A549 (cell line): ENCODE results near the gene PDZD7. TPM values are rescaled to one million over a fixed set of nuclear protein-coding genes. Genes with fewer than 3 reads are reported as not detected.

Experiments
- ATAC-seq, 2 experiments: fragments of 200-7000 bp in 1 of 2; fragments of >200 bp in 1 of 2; cut with Nextera tagmentation in 1 of 2; cut with Tn5 transposase in 1 of 2; 3 replicates each; pipeline versions ENCODE4 v1.8.0 to v1.9.1; 2018 to 2020; ENCODE audit warnings: mild to moderate bottlenecking in 1 of 2, moderate library complexity in 1 of 2
- CTCF ChIA-PET: fragments of 300-600 bp; sonication (Branson Sonifier 250); formaldehyde crosslinking; extraction: SDS; loops from one replicate; lab custom pipeline; 2021; ENCODE audit warnings: antibody characterized with exemption, inconsistent platforms; lab: Yijun Ruan, JAX
- POLR2A ChIA-PET: fragments of 350-600 bp; formaldehyde crosslinking; extraction: SDS; loops from one replicate; lab custom pipeline; 2021; ENCODE audit warnings: antibody characterized with exemption, inconsistent platforms; lab: Yijun Ruan, JAX
- DNase-seq, 2 experiments: peaks; one replicate each; pipeline versions ENCODE4 v3.0.0 to v3.0.0-alpha.2; 2011 to 2016; ENCODE audit warnings: low read depth in 1 of 2, low spot score in 1 of 2
- FAIRE-seq: peaks from 2 replicates; lab custom pipeline; 2011; peaks lifted over from hg19 to GRCh38; lab: Jason Lieb, UNC
- H3K27ac ChIP-seq, 2 experiments: fragments of >200 bp; sonication (Bioruptor Twin); formaldehyde crosslinking; 3 replicates each; pipeline ENCODE4 v1.5.1; 2016 to 2017
- H3K4me1 ChIP-seq: fragments of >200 bp; sonication (Bioruptor Twin); formaldehyde crosslinking; 3 replicates; pipeline ENCODE4 v1.6.1; 2016
- H3K4me2 ChIP-seq: fragments of >200 bp; sonication (Bioruptor Twin); formaldehyde crosslinking; 3 replicates; pipeline ENCODE4 v1.6.1; 2016
- H3K4me3 ChIP-seq: fragments of >200 bp; sonication (Bioruptor Twin); formaldehyde crosslinking; 3 replicates; pipeline ENCODE4 v1.5.1; 2016
- H3K9me3 ChIP-seq: fragments of >200 bp; sonication (Bioruptor Twin); formaldehyde crosslinking; 3 replicates; pipeline ENCODE4 v1.6.1; 2016
- ATOH8 ChIP-seq: fragments of 250-450 bp; sonication (Bioruptor Pico); IDR thresholded peaks from 2 replicates; pipeline ENCODE4 v1.5.0; 2020; ENCODE audit warnings: low read depth, mild to moderate bottlenecking, moderate library complexity
- BHLHE40 ChIP-seq: IDR thresholded peaks from 2 replicates; pipeline ENCODE4 v1.6.1; 2012; ENCODE audit warnings: low read depth, low read length, inconsistent platforms
- CBX2 ChIP-seq: fragments of 200-600 bp; sonication (generic); IDR thresholded peaks from 2 replicates; pipeline ENCODE4 v1.6.1; 2016; ENCODE audit warnings: low read depth, mild to moderate bottlenecking, borderline replicate concordance
- CBX8 ChIP-seq: fragments of 200-600 bp; sonication (generic); IDR thresholded peaks from 2 replicates; pipeline ENCODE4 v1.6.1; 2016
- CEBPB ChIP-seq, 2 experiments: fragments of >200 bp in 1 of 2; sonication (Bioruptor Twin) in 1 of 2; formaldehyde crosslinking in 1 of 2; IDR thresholded peaks; 2 replicates each; pipeline ENCODE4 v1.6.1; 2012 to 2016
- CHD4 ChIP-seq: fragments of 200-600 bp; sonication (generic); IDR thresholded peaks from 2 replicates; pipeline ENCODE4 v1.6.1; 2016; ENCODE audit warnings: antibody characterized with exemption, mild to moderate bottlenecking, borderline replicate concordance
- EHF ChIP-seq: fragments of 250-450 bp; sonication (Bioruptor Pico); IDR thresholded peaks from 2 replicates; pipeline ENCODE4 v1.5.0; 2020; ENCODE audit warnings: mild to moderate bottlenecking
- FOSB ChIP-seq: fragments of 250-450 bp; sonication (Bioruptor Pico); IDR thresholded peaks from 2 replicates; pipeline ENCODE4 v1.5.0; 2020; ENCODE audit warnings: mild to moderate bottlenecking, moderate library complexity
- FOSL2 ChIP-seq, 2 experiments: fragments of 450-650 bp in 1 of 2; fragments of >200 bp in 1 of 2; sonication (Bioruptor Twin) in 1 of 2; formaldehyde crosslinking; IDR thresholded peaks; 2 replicates each; pipeline versions ENCODE4 v1.5.0 to v1.6.1; 2016 to 2020; ENCODE audit warnings: mild to moderate bottlenecking in 1 of 2, moderate library complexity in 1 of 2
- FOXS1 ChIP-seq: fragments of 250-450 bp; sonication (Bioruptor Pico); IDR thresholded peaks from 2 replicates; pipeline ENCODE4 v1.5.0; 2020; ENCODE audit warnings: mild to moderate bottlenecking, moderate library complexity
- GATA3 ChIP-seq: IDR thresholded peaks from 2 replicates; pipeline ENCODE4 v1.6.1; 2012; ENCODE audit warnings: borderline replicate concordance
- HEYL ChIP-seq: fragments of 250-450 bp; sonication (Bioruptor Pico); IDR thresholded peaks from 2 replicates; pipeline ENCODE4 v1.8.0; 2021; ENCODE audit warnings: mild to moderate bottlenecking, moderate library complexity
- HMGXB4 ChIP-seq: fragments of 250-450 bp; sonication (Bioruptor Pico); IDR thresholded peaks from 2 replicates; pipeline ENCODE4 v1.5.0; 2021; ENCODE audit warnings: mild to moderate bottlenecking, moderate library complexity, borderline replicate concordance
- HOXA7 ChIP-seq: fragments of 250-450 bp; sonication (Bioruptor Pico); IDR thresholded peaks from 2 replicates; pipeline ENCODE4 v1.5.0; 2020; ENCODE audit warnings: mild to moderate bottlenecking, moderate library complexity
- HOXB13 ChIP-seq: fragments of 250-450 bp; sonication (Bioruptor Pico); IDR thresholded peaks from 2 replicates; pipeline ENCODE4 v1.5.0; 2020; ENCODE audit warnings: low read depth, mild to moderate bottlenecking, moderate library complexity
- JUN ChIP-seq, 2 experiments: fragments of >200 bp; sonication (Bioruptor Twin); formaldehyde crosslinking; IDR thresholded peaks; 2 replicates in 1 of 2; 3 replicates in 1 of 2; pipeline ENCODE4 v1.6.1; 2016 to 2017
- KDM1A ChIP-seq: fragments of 200-600 bp; sonication (generic); IDR thresholded peaks from 2 replicates; pipeline ENCODE4 v1.6.1; 2016; ENCODE audit warnings: low read depth, mild to moderate bottlenecking
- KDM5A ChIP-seq: fragments of 200-600 bp; sonication (generic); IDR thresholded peaks from 2 replicates; pipeline ENCODE4 v1.6.1; 2016; ENCODE audit warnings: antibody characterized with exemption, mild to moderate bottlenecking
- MAFK ChIP-seq: fragments of 450-650 bp; IDR thresholded peaks from 2 replicates; pipeline ENCODE4 v1.6.1; 2014; ENCODE audit not compliant: partially characterized antibody
- MAX ChIP-seq: IDR thresholded peaks from 2 replicates; pipeline ENCODE4 v1.6.1; 2012
- MAZ ChIP-seq: fragments of 150-350 bp; IDR thresholded peaks from 2 replicates; pipeline ENCODE4 v1.6.1; 2014; ENCODE audit warnings: antibody characterized with exemption, low read depth, low read length, borderline replicate concordance
- MYC ChIP-seq: IDR thresholded peaks from 2 replicates; pipeline ENCODE4 v1.6.1; 2012; ENCODE audit warnings: mild to moderate bottlenecking, inconsistent platforms, low read length, improper control_type of control experiment, borderline replicate concordance
- NFE2L2 ChIP-seq: fragments of 150-350 bp; conservative IDR thresholded peaks from 2 replicates; pipeline ENCODE4 v1.6.1; 2014; ENCODE audit warnings: low read length
- NPAS2 ChIP-seq: fragments of 250-450 bp; sonication (Bioruptor Pico); IDR thresholded peaks from 2 replicates; pipeline ENCODE4 v1.8.0; 2022; ENCODE audit warnings: mild to moderate bottlenecking, moderate library complexity, borderline replicate concordance
- PBX3 ChIP-seq: IDR thresholded peaks from 2 replicates; pipeline ENCODE4 v1.6.1; 2012
- POLR2A ChIP-seq: IDR thresholded peaks from 2 replicates; pipeline ENCODE4 v1.6.1; 2012; ENCODE audit warnings: mild to moderate bottlenecking, low read length
- POLR2AphosphoS2 ChIP-seq: conservative IDR thresholded peaks from 2 replicates; pipeline ENCODE4 v1.6.1; 2012; ENCODE audit warnings: low read length, improper control_type of control experiment, inconsistent platforms
- RAD21 ChIP-seq, 2 experiments: fragments of >200 bp in 1 of 2; sonication (Bioruptor Twin) in 1 of 2; formaldehyde crosslinking in 1 of 2; IDR thresholded peaks in 1 of 2; conservative IDR thresholded peaks in 1 of 2; 2 replicates in 1 of 2; 3 replicates in 1 of 2; pipeline ENCODE4 v1.6.1; 2012 to 2018; ENCODE audit warnings: inconsistent platforms in 1 of 2
- RARB ChIP-seq: fragments of 250-450 bp; sonication (Bioruptor Pico); IDR thresholded peaks from 2 replicates; pipeline ENCODE4 v1.8.0; 2021; ENCODE audit warnings: mild to moderate bottlenecking, moderate library complexity
- RFX5 ChIP-seq: fragments of 450-650 bp; IDR thresholded peaks from 2 replicates; pipeline ENCODE4 v1.7.1; 2014; ENCODE audit warnings: antibody characterized with exemption, mild to moderate bottlenecking, moderate library complexity
- RNF2 ChIP-seq: fragments of 200-600 bp; sonication (generic); IDR thresholded peaks from 2 replicates; pipeline ENCODE4 v1.6.1; 2016; ENCODE audit warnings: low read depth, mild to moderate bottlenecking, antibody characterized with exemption, moderate library complexity, borderline replicate concordance
- SMC3 ChIP-seq: fragments of >200 bp; sonication (Bioruptor Twin); formaldehyde crosslinking; IDR thresholded peaks from 3 replicates; pipeline ENCODE4 v1.6.1; 2018; ENCODE audit warnings: inconsistent platforms
- SREBF2 ChIP-seq: fragments of 450-650 bp; IDR thresholded peaks from 2 replicates; pipeline ENCODE4 v1.6.1; 2014; ENCODE audit warnings: mild to moderate bottlenecking, moderate library complexity
- TFCP2L1 ChIP-seq: fragments of 250-450 bp; sonication (Bioruptor Pico); IDR thresholded peaks from 2 replicates; pipeline ENCODE4 v1.5.0; 2021; ENCODE audit warnings: mild to moderate bottlenecking
- TP53 ChIP-seq: fragments of 250-450 bp; sonication (Bioruptor Pico); IDR thresholded peaks from 2 replicates; pipeline ENCODE4 v1.5.0; 2021; ENCODE audit warnings: mild to moderate bottlenecking, moderate library complexity
- USF2 ChIP-seq: fragments of 450-650 bp; IDR thresholded peaks from 2 replicates; pipeline ENCODE4 v1.6.1; 2014; ENCODE audit warnings: antibody characterized with exemption
- ZC3H11A ChIP-seq: fragments of 450-650 bp; IDR thresholded peaks from 2 replicates; pipeline ENCODE4 v1.6.1; 2014; ENCODE audit warnings: antibody characterized with exemption, mild to moderate bottlenecking
- ZSCAN20 ChIP-seq: fragments of 250-450 bp; sonication (Bioruptor Pico); IDR thresholded peaks from 2 replicates; pipeline ENCODE4 v1.8.0; 2022; ENCODE audit warnings: mild to moderate bottlenecking, moderate library complexity
- WGBS: methylation state at CpG from one replicate; pipeline ENCODE4 v1.1.6; 2017; ENCODE audit errors: missing lambda C conversion rate; 5-methylcytosine and 5-hydroxymethylcytosine counted together
- polyA plus RNA-seq, 4 experiments: library from polyadenylated mRNA; depleted of rRNA in 3 of 4; stranded (reverse); fragments of >200 nt; fragmentation: RNase III in 1 of 4; extraction: RNeasy Plus Mini Kit Qiagen cat#74134 plus additional on column Dnase treatment in 1 of 4; gene quantifications; 2 replicates in 3 of 4; 3 replicates in 1 of 4; pipeline ENCODE4 v1.2.3, GENCODE V29; 2011 to 2017

PDZD7 gene
- polyA plus RNA-seq, 2 of the 4 experiments (the other 2 are of a cell fraction), result 0.21 to 0.56 TPM

- DNase-seq (peak; percentile 93 to 95), ATAC-seq (peak; percentile 67 to 80), FAIRE-seq (no peak)
- peaks cover 43% of the 10 kb centered on the region for H3K4me1 ChIP-seq
- no peaks in the 10 kb centered on the region for H3K9me3 ChIP-seq
- peak overlapping the region; percentile 90 to 99 for H3K27ac ChIP-seq
- WGBS, result 34% methylated on average over 12 of the region's 67 CpGs
- H3K4me3 ChIP-seq, result peak overlapping the region; percentile 65
- ChIA-PET POLR2A (interaction anchor here (0.6 to 4.4 kb wide), 9 partner anchors 10 to 525 kb away, joined by 3 to 39 read pairs (median 3); partner anchors contain the start of genes HIF1AN, MRPL43, PDZD7 and SFXN3), CTCF (interaction anchor here (0.7 to 65.1 kb wide), 14 partner anchors 16 to 509 kb away, joined by 3 to 2364 read pairs (median 4); partner anchors contain the start of genes KAZALD1, PDZD7 and SFXN3)
- peak overlapping the region; percentile 77 for H3K4me2 ChIP-seq
- TF ChIP-seq NFE2L2 (no peak), CBX8 (no peak), KDM5A (no peak), MYC (peak; percentile 65; the same call in 1 of the 2 replicates), ZC3H11A (no peak), TP53 (CRISPR knock-in tag) (no peak), RFX5 (no peak), POLR2AphosphoS2 (no peak), HMGXB4 (CRISPR knock-in tag) (no peak), FOSL2 (IDR thresholded peaks at IDR 0.05) (no peak), FOSL2 (CRISPR knock-in tag; IDR thresholded peaks at IDR 0.05) (no peak), CEBPB (IDR thresholded peaks at IDR 0.05) (no peak), MAFK (no peak), BHLHE40 (no peak), HEYL (CRISPR knock-in tag) (no peak), NPAS2 (CRISPR knock-in tag) (no peak), HOXB13 (CRISPR knock-in tag) (peak; percentile 54; the same call in 1 of the 2 replicates), EHF (no peak), CBX2 (no peak), RARB (CRISPR knock-in tag) (no peak), ZSCAN20 (CRISPR knock-in tag) (no peak), KDM1A (no peak), RNF2 (no peak), GATA3 (peak; percentile 34; the same call in 1 of the 2 replicates), MAX (peak; percentile 56; the same call in 1 of the 2 replicates), SMC3 (no peak), CHD4 (no peak), USF2 (no peak), PBX3 (peak; percentile 21; the same call in 1 of the 2 replicates), FOXS1 (CRISPR knock-in tag) (no peak), FOSB (CRISPR knock-in tag) (no peak), MAZ (peak; percentile 72; the same call in 1 of the 2 replicates), JUN (IDR thresholded peaks at IDR 0.05) (peak; percentile 49 to 87; a peak in 4 of 5 replicates), SREBF2 (no peak), TFCP2L1 (CRISPR knock-in tag) (0 out of 2 replicates have a peak, but pooled peaks have one; percentile 3), POLR2A (peak; percentile 65), HOXA7 (CRISPR knock-in tag) (no peak), RAD21 (conservative IDR thresholded peaks at IDR 0.05 in 1 of 2, IDR thresholded peaks at IDR 0.05 in 1 of 2) (no peak), ATOH8 (peak; percentile 39; the same call in 1 of the 2 replicates)
Measured at GRCh38 chr10:101060951-101061623, 30.2 kb upstream of the PDZD7 start.
